GM21447 (cell line): ENCODE data around the gene SNRNP35.
"Not testable (repeated sequence)": the region's sequence is repeated elsewhere in the genome, so short reads cannot be mapped to it uniquely, and the experiment has no call there.

Experiments
- ATAC-seq: cut with Tn5 transposase; IDR thresholded peaks from one replicate; pipeline ENCODE4 v1.9.1; 2021; ENCODE audit not compliant: unreplicated experiment

SNRNP35 gene

GRCh38 chr12:123488539-123489230, 30.7 kb downstream of the SNRNP35 start:
- ATAC-seq = no peak

- ATAC-seq = no peak
Measured at GRCh38 chr12:123489580-123489979, 31.6 kb downstream of the SNRNP35 start.

DNA sequence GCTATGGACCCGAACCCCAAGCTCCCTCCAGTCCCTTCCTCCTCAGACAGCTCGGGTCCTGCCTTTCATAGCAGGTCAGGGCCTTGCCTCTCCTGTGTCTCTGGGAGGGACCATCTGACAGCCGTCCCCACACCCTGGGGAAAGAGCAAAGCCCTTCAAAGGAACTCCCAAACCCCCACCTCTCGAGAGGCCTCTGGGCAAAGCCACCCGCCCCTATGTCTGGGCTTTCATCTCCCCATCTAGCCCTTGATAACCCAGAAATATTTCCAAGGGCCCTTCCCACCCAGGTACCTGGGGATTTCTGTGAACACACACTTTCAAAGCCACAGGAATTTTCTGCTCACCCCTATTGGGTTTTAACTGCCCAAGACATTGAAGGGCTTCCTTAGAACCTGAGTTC, 32.1 kb downstream of the SNRNP35 start:
- ATAC-seq = no peak

DNA sequence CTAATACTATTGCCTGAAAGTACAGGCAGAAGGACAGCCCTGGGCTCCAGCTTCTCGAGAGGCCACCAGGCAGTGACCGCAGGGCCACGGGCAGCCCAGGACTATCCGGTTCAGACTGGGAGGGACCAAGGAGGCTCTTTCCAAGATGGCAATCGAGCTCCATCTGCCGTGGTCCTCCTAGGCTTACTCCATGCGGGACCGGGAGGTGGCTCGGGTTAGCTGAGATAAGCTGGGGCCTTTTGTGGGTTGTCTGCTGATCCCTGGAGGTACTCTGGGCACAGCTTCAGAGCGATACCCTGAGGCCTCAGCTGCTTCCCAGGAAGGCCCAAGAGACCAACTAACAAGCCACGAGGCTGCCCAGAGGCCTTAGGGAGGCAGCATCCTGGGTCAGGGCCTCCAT, 33.1 kb downstream of the SNRNP35 start:
- no peak for ATAC-seq

DNA sequence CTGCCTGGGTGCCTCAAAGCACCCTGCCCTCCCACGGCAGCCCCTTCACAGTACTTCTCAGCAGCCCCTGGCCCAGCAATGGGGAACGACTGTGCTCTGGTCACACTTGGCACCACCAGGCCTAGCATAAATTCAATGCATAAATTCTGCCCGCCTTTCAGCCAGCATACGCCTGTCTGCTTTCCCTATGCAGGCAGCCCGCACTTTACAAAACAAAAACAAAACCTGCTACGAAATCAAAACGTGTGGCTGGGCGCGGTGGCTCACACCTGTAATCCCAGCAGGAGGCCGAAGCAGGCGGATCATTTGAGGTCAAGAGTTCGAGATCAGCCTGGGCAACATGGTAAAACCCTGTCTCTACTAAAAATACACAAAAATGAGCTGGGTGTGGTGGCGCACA, 33.5 kb downstream of the SNRNP35 start:
- no peak for ATAC-seq

- ATAC-seq = not testable (repeated sequence)
Measured at GRCh38 chr12:123492339-123493039, 34.5 kb downstream of the SNRNP35 start.

DNA sequence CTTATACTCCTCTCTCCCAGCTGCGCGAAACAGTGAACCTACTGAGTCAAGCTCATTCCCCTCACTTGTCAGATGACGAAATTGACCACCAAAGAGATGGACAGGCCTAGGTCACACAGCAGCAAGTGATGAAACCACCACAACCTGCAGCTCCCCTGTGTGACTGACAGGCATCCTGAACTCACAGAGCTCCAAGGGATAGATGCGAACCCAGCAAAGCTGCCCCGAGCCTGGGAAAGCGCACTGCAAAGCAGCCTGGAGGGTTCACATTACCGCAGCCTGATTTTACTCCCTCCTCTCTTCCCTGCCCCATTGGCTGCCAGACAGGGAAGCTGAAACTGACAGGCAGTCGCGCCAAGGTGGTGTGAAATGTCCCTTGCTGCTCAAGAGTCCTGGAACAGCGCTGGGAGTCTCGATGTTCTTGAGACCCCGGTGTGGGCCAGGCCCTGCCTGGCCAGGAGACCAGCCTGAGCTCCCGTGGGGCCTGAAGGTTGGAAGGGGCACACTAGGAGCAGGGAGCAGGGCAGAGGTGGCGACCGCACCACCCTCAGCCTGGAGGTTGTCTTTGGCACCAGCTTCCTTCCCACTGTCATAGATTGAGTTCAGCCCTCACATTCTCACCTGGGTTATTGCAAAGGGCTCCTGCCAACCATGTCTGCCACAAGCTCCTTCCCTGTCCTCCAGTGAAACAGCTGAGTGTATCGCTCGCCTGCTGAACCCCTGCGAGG, 36.3 kb downstream of the SNRNP35 start:
- no peak for ATAC-seq

DNA sequence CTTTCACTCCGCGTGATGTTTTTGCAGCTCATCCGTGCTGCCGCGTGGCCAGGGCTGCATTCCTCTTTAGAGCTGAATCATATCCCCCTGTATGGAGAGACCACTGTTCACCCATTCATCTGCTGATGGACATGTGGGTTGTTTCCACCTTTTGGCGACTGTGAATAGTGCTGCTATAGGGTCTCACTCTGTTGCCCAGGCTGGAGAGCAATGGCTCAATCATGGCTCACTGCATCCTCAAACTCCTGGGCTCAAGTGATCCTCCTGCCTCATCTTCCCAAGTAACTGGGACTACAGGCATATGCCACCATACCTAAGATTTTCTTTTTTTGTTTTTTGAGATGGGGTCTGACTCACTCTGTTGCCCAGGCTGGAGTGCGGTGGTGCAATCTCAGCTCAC, 39.1 kb downstream of the SNRNP35 start:
- no peak for ATAC-seq

DNA sequence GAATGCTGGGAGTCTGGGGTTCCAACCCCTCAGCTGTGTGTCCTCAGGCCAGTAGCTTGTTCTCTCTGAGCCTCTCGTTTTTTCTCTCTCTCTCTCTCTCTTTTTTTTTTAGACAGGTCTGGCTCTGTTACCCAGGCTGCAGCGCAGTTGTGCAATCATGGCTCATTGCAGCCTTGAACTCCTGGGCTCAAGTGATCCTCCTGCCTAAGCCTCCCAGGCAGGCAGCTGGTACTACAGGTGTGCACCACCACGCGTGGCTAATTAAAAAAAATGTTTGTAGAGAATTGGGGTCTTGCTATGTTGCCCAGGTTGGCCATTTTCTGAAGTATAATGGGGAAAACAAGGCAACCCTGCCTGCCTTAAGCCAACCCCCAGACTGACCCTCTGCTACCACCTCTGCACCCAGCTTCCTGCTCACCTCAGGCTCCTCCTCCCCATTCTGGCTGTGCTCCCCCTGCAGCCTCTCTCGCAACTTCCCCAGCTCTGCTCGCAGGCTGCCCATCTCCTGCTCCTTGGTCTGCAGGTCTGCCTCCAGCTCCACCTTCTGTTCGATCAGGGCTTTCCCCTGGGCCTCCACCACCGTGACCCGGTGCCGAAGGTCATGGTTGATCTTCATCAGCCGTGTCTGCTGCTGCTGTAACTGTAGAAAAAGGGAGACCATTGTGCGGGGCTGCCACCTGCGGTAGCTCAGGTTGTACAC, 40.3 kb downstream of the SNRNP35 start:
- ATAC-seq = no peak

GRCh38 chr12:123499332-123499731, 41.4 kb downstream of the SNRNP35 start:
- ATAC-seq = no peak

DNA sequence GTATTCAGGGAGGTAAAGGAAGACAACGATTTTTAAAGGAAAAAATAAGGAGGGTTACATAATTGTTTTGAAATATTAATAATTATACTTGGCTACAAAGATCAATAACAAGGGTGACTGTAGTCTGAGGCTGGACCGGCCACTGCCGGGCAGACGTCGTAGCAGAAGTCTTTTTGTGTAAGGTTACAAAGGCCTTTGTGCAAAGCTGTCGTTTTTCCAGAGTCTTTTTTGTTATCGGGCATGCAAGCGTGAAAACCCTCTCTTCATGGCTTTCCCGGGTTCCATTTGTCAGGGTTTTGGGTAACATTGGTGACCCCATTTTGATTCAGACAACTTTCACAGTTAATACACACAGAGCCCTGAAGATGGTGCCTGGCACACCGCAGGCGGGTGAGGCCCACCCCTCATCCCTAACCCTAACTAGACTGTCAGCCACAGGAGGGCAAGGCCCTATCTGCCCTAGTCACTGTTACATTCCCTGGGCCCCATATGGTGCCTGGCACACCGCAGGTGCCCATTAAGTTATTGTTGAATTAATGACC, 44.3 kb downstream of the SNRNP35 start:
- no peak for ATAC-seq

DNA sequence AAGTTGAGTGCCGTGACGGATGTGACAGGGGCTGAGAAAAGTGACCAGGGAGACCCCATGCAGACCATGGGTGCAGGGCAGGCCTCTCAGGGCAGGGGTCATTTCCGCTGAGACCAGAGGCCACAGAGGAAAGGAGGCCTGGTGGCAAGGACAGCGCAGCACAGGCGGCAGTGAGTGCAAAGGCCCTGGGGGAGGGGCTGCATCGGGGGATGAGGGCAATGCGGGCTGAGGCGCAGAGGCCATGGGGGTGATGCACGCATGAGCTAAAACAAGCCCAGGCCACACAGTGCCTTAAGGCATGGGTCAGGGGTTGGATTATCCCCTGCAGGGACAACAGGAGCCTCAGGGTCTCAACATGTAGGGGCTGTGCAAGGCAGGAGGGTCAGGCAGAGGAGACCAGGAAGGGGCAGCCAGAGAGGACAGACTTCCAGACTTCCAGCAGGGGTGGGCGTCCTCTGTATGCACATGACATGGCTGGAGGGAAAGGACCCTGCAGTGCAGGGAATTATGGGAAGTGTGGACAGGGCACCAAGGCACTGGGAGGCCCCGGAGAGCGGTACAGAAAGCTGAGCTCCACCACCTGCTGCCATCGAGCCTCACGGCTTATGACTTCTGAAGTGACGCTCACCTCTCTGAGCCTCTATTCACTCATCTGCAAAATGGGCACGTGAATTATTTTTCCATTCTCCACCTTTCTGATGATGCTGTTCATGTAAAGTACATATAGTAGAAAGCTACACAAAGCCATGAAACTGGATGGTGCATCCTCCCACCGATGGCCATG, 48.3 kb downstream of the SNRNP35 start:
- ATAC-seq = no peak

DNA sequence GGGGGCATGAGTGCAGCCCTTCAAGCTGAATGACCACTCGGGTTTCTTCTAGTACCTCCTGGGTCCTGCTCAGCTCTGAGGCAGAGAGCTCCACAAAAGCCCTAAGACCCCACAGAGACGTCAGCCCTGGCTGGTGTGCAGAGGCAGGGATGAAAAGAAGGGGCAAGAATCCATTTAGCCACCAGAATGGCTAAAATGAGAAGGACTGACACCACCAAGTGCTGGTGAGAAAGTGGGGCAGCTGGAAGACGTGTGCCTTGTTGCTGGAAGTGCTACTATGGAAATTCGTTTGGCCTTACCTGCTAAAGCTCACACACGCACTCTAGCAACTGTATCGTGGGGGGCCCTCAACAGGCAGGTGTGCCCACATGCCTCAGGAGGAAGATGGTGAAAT, 48.9 kb downstream of the SNRNP35 start:
- no peak for ATAC-seq

- ATAC-seq = no peak
Measured at GRCh38 chr12:123512838-123513665, 55.1 kb downstream of the SNRNP35 start.

- no peak for ATAC-seq
Measured at GRCh38 chr12:123513805-123514204, 55.9 kb downstream of the SNRNP35 start.

DNA sequence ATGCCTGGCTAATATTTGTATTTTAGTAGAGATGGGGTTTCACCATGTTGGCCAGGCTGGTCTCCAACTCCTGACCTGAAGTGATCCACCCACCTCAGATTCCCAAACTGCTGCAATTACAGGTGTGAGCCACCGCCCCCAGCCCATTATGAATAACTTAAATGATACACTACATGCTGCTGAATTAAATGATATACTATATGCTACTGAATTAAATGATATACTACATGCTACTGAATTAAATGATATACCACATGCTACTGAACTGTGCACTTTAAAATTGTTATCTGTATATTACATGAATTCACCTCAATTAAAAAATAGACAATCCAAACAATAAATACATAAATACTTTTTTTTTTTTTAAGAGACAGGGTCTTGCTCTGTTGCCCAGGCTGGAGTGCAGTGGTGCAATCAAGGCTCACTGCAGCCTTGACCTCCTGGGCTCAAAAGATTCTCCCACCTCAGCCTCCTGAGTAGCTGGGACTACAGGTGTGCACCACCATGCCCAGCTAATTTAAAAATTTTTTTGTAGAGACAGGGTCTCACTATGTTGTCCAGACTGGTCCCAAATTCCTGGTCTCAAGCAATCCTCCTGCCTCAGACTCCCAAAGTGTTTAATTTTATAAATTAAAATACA, 56.8 kb downstream of the SNRNP35 start:
- not testable (repeated sequence) for ATAC-seq

DNA sequence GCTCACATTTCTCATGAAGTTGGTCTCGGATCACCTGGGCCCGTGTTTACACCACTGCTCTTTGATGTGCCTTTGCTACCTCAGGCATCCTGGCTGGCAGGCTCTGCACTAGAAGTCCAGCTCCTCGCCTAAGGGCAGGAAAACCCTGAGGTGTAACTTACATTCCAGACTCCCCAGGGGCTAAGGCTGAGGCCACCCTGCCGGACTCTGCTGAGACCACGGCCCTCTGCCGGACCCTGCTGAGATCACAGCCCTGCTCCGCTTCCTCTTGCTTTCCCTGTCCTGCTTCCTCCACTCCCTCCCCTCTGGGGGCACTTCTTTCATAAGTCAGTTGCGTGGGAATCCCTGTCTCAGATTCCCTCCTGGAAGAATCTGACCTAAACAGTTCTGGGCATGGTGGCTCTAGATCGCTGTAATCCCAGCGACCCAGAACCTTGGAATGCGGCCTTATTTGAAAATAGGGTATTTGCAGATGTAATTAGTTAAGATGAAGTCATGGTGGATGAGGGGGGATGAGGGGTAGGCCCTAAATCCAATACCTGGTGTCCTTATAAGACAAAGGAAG, 58.4 kb downstream of the SNRNP35 start:
- ATAC-seq = no peak
